K562 (cell line): Measurements from ENCODE around the gene ITGAV. TPM values are rescaled to one million over a fixed set of nuclear protein-coding genes. Genes with fewer than 3 reads are reported as not detected.

Experiments used
- CHD2 ChIP-seq: IDR thresholded peaks from 2 replicates; pipeline ENCODE4 v1.6.1; 2011; ENCODE audit warnings: low read depth, low read length
- CLOCK ChIP-seq: fragments of 250-450 bp; sonication (Bioruptor Pico); IDR thresholded peaks from 2 replicates; pipeline ENCODE4 v1.4.0; 2020; ENCODE audit warnings: mild to moderate bottlenecking, moderate library complexity, borderline replicate concordance
- DPF2 ChIP-seq: fragments of 450-650 bp; IDR thresholded peaks from 2 replicates; pipeline ENCODE4 v1.6.1; 2016
- EP300 ChIP-seq: IDR thresholded peaks from 2 replicates; pipeline ENCODE4 v1.6.1; 2012; ENCODE audit warnings: low read length, improper control_type of control experiment
- ETV1 ChIP-seq: fragments of 450-650 bp; conservative IDR thresholded peaks from 2 replicates; pipeline ENCODE4 v1.6.1; 2016; ENCODE audit warnings: missing genetic modification characterization, control low read depth, low read depth, missing compliant biosample characterization
- GATAD2A ChIP-seq: fragments of 450-650 bp; IDR thresholded peaks from 2 replicates; pipeline ENCODE4 v1.6.1; 2017
- HMGXB4 ChIP-seq: sonication (generic); formaldehyde crosslinking; IDR thresholded peaks from 2 replicates; pipeline ENCODE4 v1.8.1; 2023; ENCODE audit warnings: mild to moderate bottlenecking, missing genetic modification reagents
- MAZ ChIP-seq, 2 experiments: fragments of 450-650 bp in 1 of 2; sonication (generic) in 1 of 2; formaldehyde crosslinking; IDR thresholded peaks in 1 of 2; conservative IDR thresholded peaks in 1 of 2; 2 replicates each; pipeline versions ENCODE4 v1.4.0 to v1.5.0; 2020; ENCODE audit warnings: mild to moderate bottlenecking in 1 of 2, missing genetic modification reagents in 1 of 2
- SFPQ ChIP-seq: fragments of 200-400 bp; formaldehyde crosslinking; IDR thresholded peaks from 2 replicates; pipeline ENCODE4 v1.6.1; 2017; ENCODE audit warnings: mild to moderate bottlenecking, low read depth, low read length, moderate library complexity
- TBP ChIP-seq: optimal IDR thresholded peaks from 2 replicates; pipeline ENCODE3; 2011; ENCODE audit warnings: low read depth, low read length, improper control_type of control experiment
- TCF3 ChIP-seq: sonication (generic); formaldehyde crosslinking; IDR thresholded peaks from 2 replicates; pipeline ENCODE4 v1.4.0; 2020; ENCODE audit warnings: mild to moderate bottlenecking, missing genetic modification reagents
- TGIF2 ChIP-seq: sonication (generic); formaldehyde crosslinking; IDR thresholded peaks from 2 replicates; pipeline ENCODE4 v1.8.1; 2022; ENCODE audit warnings: mild to moderate bottlenecking, missing genetic modification reagents, moderate library complexity
- ZBTB5 ChIP-seq: fragments of 450-650 bp; IDR thresholded peaks from 2 replicates; pipeline ENCODE4 v1.6.1; 2017; ENCODE audit warnings: antibody characterized with exemption
- ZBTB9 ChIP-seq: fragments of 450-650 bp; formaldehyde crosslinking; IDR thresholded peaks from 2 replicates; pipeline ENCODE4 v1.4.0; 2020; ENCODE audit warnings: mild to moderate bottlenecking, moderate library complexity
- ZNF184 ChIP-seq: sonication (generic); formaldehyde crosslinking; IDR thresholded peaks from 2 replicates; pipeline ENCODE4 v1.5.0; 2020; ENCODE audit warnings: missing genetic modification reagents
- ZNF584 ChIP-seq: fragments of 200-800 bp; sonication (Bioruptor generic); IDR thresholded peaks from 2 replicates; pipeline ENCODE4 v1.6.1; 2016; ENCODE audit warnings: low read depth, mild to moderate bottlenecking, missing genetic modification characterization, missing compliant biosample characterization
- ZNF707 ChIP-seq: fragments of 250-450 bp; sonication (Bioruptor Pico); conservative IDR thresholded peaks from 2 replicates; pipeline ENCODE4 v1.8.0; 2022; ENCODE audit warnings: inconsistent platforms, mild to moderate bottlenecking, moderate library complexity
- polyA plus RNA-seq, 8 experiments: library from polyadenylated mRNA; depleted of rRNA in 4 of 8; stranded (reverse) in 5 of 8; unstranded in 3 of 8; fragments of >200 nt; fragmentation: Nextera tagmentation in 2 of 8; fragmentation: Illumina TruSeq in 1 of 8; extraction: Ambion mirVana in 2 of 8; extraction: Trizol in 1 of 8; gene quantifications; 2 replicates each; pipeline versions ENCODE4 v1.2.1 to v1.2.3, GENCODE V29; 2011 to 2014; ENCODE audit warnings: inconsistent platforms in 1 of 8, missing spikeins in 1 of 8
- total RNA-seq, 7 experiments: library from RNA; depleted of rRNA in 6 of 7; stranded (reverse); fragments of >200 nt in 6 of 7; fragmentation: Illumina TruSeq in 2 of 7; extraction: Trizol in 2 of 7; gene quantifications; 2 replicates each; pipeline versions ENCODE4 v1.2.1 to v1.2.3, GENCODE V29; 2011 to 2021; ENCODE audit warnings: low replicate concordance in 1 of 7

Gene ITGAV
- total and polyA plus RNA-seq, 9 of the 15 experiments (the other 6 are each of a cell fraction or from before 2014, with no cell fraction given), result 3.7 to 17.7 (median 10.7) TPM

GRCh38 chr2:186589612-186590349 is at the start of gene ITGAV (continued):
- TF ChIP-seq SFPQ (no peak), HMGXB4 (CRISPR knock-in tag) (peak; percentile 84), TBP (peak; percentile 88), EP300 (no peak), GATAD2A (no peak), ZBTB5 (no peak), TCF3 (CRISPR knock-in tag) (no peak), CHD2 (no peak), TGIF2 (peak; percentile 51; the same call in 1 of the 2 replicates), DPF2 (0 out of 2 replicates have a peak, but pooled peaks have one; percentile 37), MAZ (CRISPR knock-in tag; conservative IDR thresholded peaks at IDR 0.05 in 1 of 2, IDR thresholded peaks at IDR 0.05 in 1 of 2) (peak; percentile 82 to 86), ZNF584 (no peak), ETV1 (peak; percentile 81), ZBTB9 (CRISPR knock-in tag) (0 out of 2 replicates have a peak, but pooled peaks have one; percentile 19), ZNF707 (CRISPR knock-in tag) (no peak), CLOCK (no peak), ZNF184 (no peak)
